ENCODE results near the gene GLRX3. TPM values are rescaled to one million over a fixed set of nuclear protein-coding genes. Genes with fewer than 3 reads are reported as not detected.

GLRX3 gene
- total and polyA plus RNA-seq, 2 donors (not counting 3 experiments of a cell fraction or from before 2014, with no cell fraction given) = 71.6 to 132 TPM

GRCh38 chr10:130111113-130111851 lies 24.9 kb upstream of the GLRX3 start:
- BruUV-seq (replicated peaks) = TSS peak; percentile 83
- H4K20me1 ChIP-seq (replicated peaks; ENCODE audit: control insufficient read depth, extremely low read depth, insufficient read depth, low read length) = no peaks in the 10 kb centered on the region
- TF ChIP-seq POLR2A (IDR thresholded peaks at IDR 0.05; ENCODE audit: low read depth, low read length) (peak; percentile 32), EZH2 (IDR thresholded peaks at IDR 0.05; ENCODE audit: borderline replicate concordance, low read depth, low read length, severe bottlenecking) (no peak), POLR2AphosphoS5 (IDR thresholded peaks at IDR 0.05; ENCODE audit: insufficient read depth, low read depth, low read length) (peak; percentile 39)
- no peaks in the 10 kb centered on the region for H3K9me3 ChIP-seq (replicated peaks; ENCODE audit: control insufficient read depth, insufficient read depth, low read length)
- CTCF ChIA-PET = interaction anchor here (1.0 to 3.6 kb wide), 12 partner anchors 8 to 1899 kb away, joined by 3 to 46 read pairs (median 14); partner anchors contain the start of gene GLRX3
- dilution Hi-C loops (cut with MboI; ENCODE audit: extremely low pct_ligation_motif_present, low sequenced_read_pairs) (no loop called here), intact Hi-C loops (cut with micrococcal nuclease) (loop anchor here (1.0 to 2.0 kb wide), 8 partner anchors 16 to 1898 kb away; partner anchors contain the start of genes EBF3, GLRX3 and MGMT)
- H3K9me1 ChIP-seq (replicated peaks; ENCODE audit: control insufficient read depth, extremely low read depth, insufficient read depth, low read length) = no peaks in the 10 kb centered on the region
- POLR2A ChIA-PET = interaction anchor here (0.6 to 2.9 kb wide), 3 partner anchors 26 to 1872 kb away, joined by 5 to 24 read pairs (median 5); partner anchors contain the start of gene GLRX3
- H3K4me1 ChIP-seq (ENCODE audit: control insufficient read depth, extremely low read depth, insufficient read depth, low read length) = peaks cover 13% of the 10 kb centered on the region
- H3K4me2 ChIP-seq (ENCODE audit: insufficient read depth, low read length) = peak overlapping the region; percentile 70
- H3K4me3 ChIP-seq (replicated peaks in 1 of 3; ENCODE audit: insufficient read depth in 1 of 3, low read depth in 1 of 3, low read length in 3 of 3) = peak overlapping the region; percentile 17 to 86 (median 73)
- H3K9ac ChIP-seq (replicated peaks; ENCODE audit: extremely low read depth, insufficient read depth, low read length) = peak overlapping the region; percentile 70
- no peaks in the 10 kb centered on the region for H3K27me3 ChIP-seq (ENCODE audit: control insufficient read depth in 2 of 2, insufficient read depth in 2 of 2, low read length in 2 of 2)
- DNase-seq (ENCODE audit: low read depth, low spot score) (peak; percentile 97), FAIRE-seq (peak; percentile 99)
- peak overlapping the region; percentile 78 for H2AFZ ChIP-seq (ENCODE audit: low read depth, low read length)
- H3K27ac ChIP-seq (ENCODE audit: insufficient read depth, low read depth, low read length) = peak overlapping the region; percentile 65
- peaks cover 1% of the 10 kb centered on the region for H3K79me2 ChIP-seq (ENCODE audit: control insufficient read depth, insufficient read depth, low read length)
- H3K36me3 ChIP-seq (ENCODE audit: control insufficient read depth in 2 of 2, extremely low read depth in 1 of 2, insufficient read depth in 2 of 2, low read length in 2 of 2) = no peaks in the 10 kb centered on the region

- Histone ChIP-seq H3K4me3 (replicated peaks in 1 of 3; ENCODE audit: insufficient read depth in 1 of 3, low read depth in 1 of 3, low read length in 3 of 3) (peak overlapping the region; percentile 17 to 86 (median 73)), H3K27me3 (ENCODE audit: control insufficient read depth in 2 of 2, insufficient read depth in 2 of 2, low read length in 2 of 2) (no peaks in the 10 kb centered on the region), H3K4me2 (ENCODE audit: insufficient read depth, low read length) (peak overlapping the region; percentile 70), H2AFZ (ENCODE audit: low read depth, low read length) (peak overlapping the region; percentile 35), H3K4me1 (ENCODE audit: control insufficient read depth, extremely low read depth, insufficient read depth, low read length) (peaks cover 13% of the 10 kb centered on the region), H3K27ac (ENCODE audit: insufficient read depth, low read depth, low read length) (no peak overlapping the region), H4K20me1 (replicated peaks; ENCODE audit: control insufficient read depth, extremely low read depth, insufficient read depth, low read length) (no peaks in the 10 kb centered on the region), H3K36me3 (ENCODE audit: control insufficient read depth in 2 of 2, extremely low read depth in 1 of 2, insufficient read depth in 2 of 2, low read length in 2 of 2) (no peaks in the 10 kb centered on the region), H3K9ac (replicated peaks; ENCODE audit: extremely low read depth, insufficient read depth, low read length) (peak overlapping the region; percentile 70), H3K9me3 (replicated peaks; ENCODE audit: control insufficient read depth, insufficient read depth, low read length) (no peaks in the 10 kb centered on the region), H3K9me1 (replicated peaks; ENCODE audit: control insufficient read depth, extremely low read depth, insufficient read depth, low read length) (no peaks in the 10 kb centered on the region), H3K79me2 (ENCODE audit: control insufficient read depth, insufficient read depth, low read length) (peaks cover 1% of the 10 kb centered on the region)
- TF ChIP-seq POLR2A (IDR thresholded peaks at IDR 0.05; ENCODE audit: low read depth, low read length) = no peak
- dilution Hi-C loops (cut with MboI; ENCODE audit: extremely low pct_ligation_motif_present, low sequenced_read_pairs) = no loop called here
- intact Hi-C loops (cut with micrococcal nuclease) = loop anchor here (1.0 to 2.0 kb wide), 8 partner anchors 15 to 1899 kb away; partner anchors contain the start of genes EBF3, GLRX3 and MGMT
- ChIA-PET POLR2A (interaction anchor here (2.9 kb wide), 1 partner anchor 25 kb away, joined by 24 read pairs; the partner anchor contains the start of gene GLRX3), CTCF (interaction anchor here (1.0 to 3.6 kb wide), 5 partner anchors 9 to 25 kb away, joined by 4 to 46 read pairs (median 23); partner anchors contain the start of gene GLRX3)
- no TSS peak for BruUV-seq (replicated peaks)
- FAIRE-seq (no peak), DNase-seq (ENCODE audit: low read depth, low spot score) (no peak)
Observed at GRCh38 chr10:130111852-130112180, 24.4 kb upstream of the GLRX3 start.

Measured in endothelial cell of umbilical vein (primary cell).